OCI-LY3 (cell line): ENCODE measurements around the gene HMGXB4.

Experiments used
- CTCF ChIP-seq: fragments of 200-600, 300-600 bp; sonication (generic); IDR thresholded peaks from 2 replicates; pipeline ENCODE4 v1.5.1; 2014; ENCODE audit warnings: antibody characterized with exemption, low read length, low read depth
- EZH2phosphoT487 ChIP-seq: fragments of 200-600 bp; shearing (Covaris generic); IDR thresholded peaks from 2 replicates; pipeline ENCODE4 v1.6.1; 2018; ENCODE audit warnings: antibody characterized with exemption, mixed run types, low read depth

- TF ChIP-seq CTCF (no peak), EZH2phosphoT487 (no peak)
Measured at GRCh38 chr22:35344956-35345690, 87.8 kb downstream of the HMGXB4 start.
